ENCODE results near the gene HOXB3.

HOXB3 gene

GRCh38 chr17:48588074-48588415 lies 2.0 kb downstream of the HOXB3 start:
- ATAC-seq (ENCODE audit: low read depth): no peak
- no peaks in the 10 kb centered on the region for H3K27me3 ChIP-seq (ENCODE audit: insufficient read depth, poor library complexity, severe bottlenecking)
- no peaks in the 10 kb centered on the region for H3K9me3 ChIP-seq (ENCODE audit: severe bottlenecking)
- H3K4me3 ChIP-seq (ENCODE audit: severe bottlenecking): no peak overlapping the region
- no peak overlapping the region for H3K27ac ChIP-seq (ENCODE audit: poor library complexity, severe bottlenecking)
- no peaks in the 10 kb centered on the region for H3K36me3 ChIP-seq (ENCODE audit: low read depth)
- no peak for TF ChIP-seq CTCF (IDR thresholded peaks at IDR 0.05; ENCODE audit: poor library complexity, severe bottlenecking)
- H3K4me1 ChIP-seq (ENCODE audit: insufficient read depth, poor library complexity, severe bottlenecking): peaks cover 6% of the 10 kb centered on the region
- DNase-seq (ENCODE audit: low spot score): no peak

GRCh38 chr17:48587276-48588073 lies 2.6 kb downstream of the HOXB3 start:
- H3K4me1 ChIP-seq (ENCODE audit: insufficient read depth, poor library complexity, severe bottlenecking): peaks cover 6% of the 10 kb centered on the region
- no peak overlapping the region for H3K27ac ChIP-seq (ENCODE audit: poor library complexity, severe bottlenecking)
- no peaks in the 10 kb centered on the region for H3K27me3 ChIP-seq (ENCODE audit: insufficient read depth, poor library complexity, severe bottlenecking)
- no peak for TF ChIP-seq CTCF (IDR thresholded peaks at IDR 0.05; ENCODE audit: poor library complexity, severe bottlenecking)
- no peaks in the 10 kb centered on the region for H3K9me3 ChIP-seq (ENCODE audit: severe bottlenecking)
- DNase-seq (ENCODE audit: low spot score) (no peak), ATAC-seq (ENCODE audit: low read depth) (no peak)
- no peaks in the 10 kb centered on the region for H3K36me3 ChIP-seq (ENCODE audit: low read depth)
- no peak overlapping the region for H3K4me3 ChIP-seq (ENCODE audit: severe bottlenecking)

GRCh38 chr17:48586355-48587258 lies 3.4 kb downstream of the HOXB3 start:
- ATAC-seq (ENCODE audit: low read depth) (no peak), DNase-seq (ENCODE audit: low spot score) (no peak)
- Histone ChIP-seq H3K36me3 (ENCODE audit: low read depth) (no peaks in the 10 kb centered on the region), H3K4me1 (ENCODE audit: insufficient read depth, poor library complexity, severe bottlenecking) (peaks cover 6% of the 10 kb centered on the region), H3K27me3 (ENCODE audit: insufficient read depth, poor library complexity, severe bottlenecking) (no peaks in the 10 kb centered on the region), H3K9me3 (ENCODE audit: severe bottlenecking) (no peaks in the 10 kb centered on the region), H3K27ac (ENCODE audit: poor library complexity, severe bottlenecking) (no peak overlapping the region), H3K4me3 (ENCODE audit: severe bottlenecking) (no peak overlapping the region)
- no peak for TF ChIP-seq CTCF (IDR thresholded peaks at IDR 0.05; ENCODE audit: poor library complexity, severe bottlenecking)

GRCh38 chr17:48584223-48584741 lies 5.8 kb downstream of the HOXB3 start:
- Histone ChIP-seq H3K4me1 (ENCODE audit: insufficient read depth, poor library complexity, severe bottlenecking) (peaks cover 6% of the 10 kb centered on the region), H3K27me3 (ENCODE audit: insufficient read depth, poor library complexity, severe bottlenecking) (no peaks in the 10 kb centered on the region), H3K27ac (ENCODE audit: poor library complexity, severe bottlenecking) (no peak overlapping the region), H3K36me3 (ENCODE audit: low read depth) (no peaks in the 10 kb centered on the region), H3K9me3 (ENCODE audit: severe bottlenecking) (no peaks in the 10 kb centered on the region), H3K4me3 (ENCODE audit: severe bottlenecking) (no peak overlapping the region)
- no peak for ATAC-seq (ENCODE audit: low read depth)
- DNase-seq (ENCODE audit: low spot score): no peak
- TF ChIP-seq CTCF (IDR thresholded peaks at IDR 0.05; ENCODE audit: poor library complexity, severe bottlenecking): no peak
